Prostate gland (tissue), 2 donors: ENCODE data around the gene A4GNT.

ENCODE experiments used
- POLR2A ChIP-seq: fragments of 450-650 bp; IDR thresholded peaks from one replicate; pipeline ENCODE4 v1.6.1; 2016; ENCODE audit warnings: antibody characterized with exemption, mild to moderate bottlenecking
- TF ChIP-seq, protein P1 (sequence below), 4 experiments: fragments of 200-600 bp in 2 of 4; fragments of 450-650 bp in 2 of 4; sonication (generic) in 2 of 4; IDR thresholded peaks; 1 replicate in 3 of 4; 2 replicates in 1 of 4; pipeline ENCODE4 v1.5.1; 2016 to 2019; ENCODE audit warnings: antibody characterized with exemption in 4 of 4, mild to moderate bottlenecking in 2 of 4, moderate library complexity in 2 of 4

DNA sequence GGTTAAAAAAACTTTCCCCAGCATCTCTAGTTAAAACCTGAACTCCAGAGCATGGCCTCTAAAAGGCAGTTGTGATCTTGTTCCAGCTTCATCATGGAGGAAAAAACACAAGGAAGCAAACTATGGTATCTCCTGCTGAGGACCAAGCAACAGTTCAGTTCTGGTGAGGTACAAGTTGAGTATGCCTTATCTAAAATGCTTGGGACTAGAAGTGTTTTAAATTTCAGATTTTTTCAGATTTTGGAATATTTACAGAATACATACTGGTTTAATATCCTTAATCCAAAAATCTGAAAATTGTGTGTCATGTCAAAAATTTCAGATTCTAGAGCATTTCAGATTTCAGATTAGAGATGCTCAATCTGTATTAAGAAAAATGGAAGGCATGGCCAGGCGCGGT, 32.9 kb upstream of the A4GNT start:
- TF ChIP-seq, protein P1, sequence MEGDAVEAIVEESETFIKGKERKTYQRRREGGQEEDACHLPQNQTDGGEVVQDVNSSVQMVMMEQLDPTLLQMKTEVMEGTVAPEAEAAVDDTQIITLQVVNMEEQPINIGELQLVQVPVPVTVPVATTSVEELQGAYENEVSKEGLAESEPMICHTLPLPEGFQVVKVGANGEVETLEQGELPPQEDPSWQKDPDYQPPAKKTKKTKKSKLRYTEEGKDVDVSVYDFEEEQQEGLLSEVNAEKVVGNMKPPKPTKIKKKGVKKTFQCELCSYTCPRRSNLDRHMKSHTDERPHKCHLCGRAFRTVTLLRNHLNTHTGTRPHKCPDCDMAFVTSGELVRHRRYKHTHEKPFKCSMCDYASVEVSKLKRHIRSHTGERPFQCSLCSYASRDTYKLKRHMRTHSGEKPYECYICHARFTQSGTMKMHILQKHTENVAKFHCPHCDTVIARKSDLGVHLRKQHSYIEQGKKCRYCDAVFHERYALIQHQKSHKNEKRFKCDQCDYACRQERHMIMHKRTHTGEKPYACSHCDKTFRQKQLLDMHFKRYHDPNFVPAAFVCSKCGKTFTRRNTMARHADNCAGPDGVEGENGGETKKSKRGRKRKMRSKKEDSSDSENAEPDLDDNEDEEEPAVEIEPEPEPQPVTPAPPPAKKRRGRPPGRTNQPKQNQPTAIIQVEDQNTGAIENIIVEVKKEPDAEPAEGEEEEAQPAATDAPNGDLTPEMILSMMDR (IDR thresholded peaks at IDR 0.05), result no peak
- no peak for TF ChIP-seq POLR2A
